ENCODE measurements around the gene KCNIP3.
"Not testable (repeated sequence)": the region's sequence is repeated elsewhere in the genome, so short reads cannot be mapped to it uniquely, and the experiment has no call there.

The KCNIP3 gene

GRCh38 chr2:95296880-95297487 lies at the start of gene KCNIP3:
KCNIP3 (plus strand) TSS chr2:95297347; CDS start chr2:95297439, 92 bp downstream.
- peak; percentile 23 to 83 for DNase-seq

GRCh38 chr2:95258271-95258670 lies 38.9 kb upstream of the KCNIP3 start:
- DNase-seq: no peak

DNA sequence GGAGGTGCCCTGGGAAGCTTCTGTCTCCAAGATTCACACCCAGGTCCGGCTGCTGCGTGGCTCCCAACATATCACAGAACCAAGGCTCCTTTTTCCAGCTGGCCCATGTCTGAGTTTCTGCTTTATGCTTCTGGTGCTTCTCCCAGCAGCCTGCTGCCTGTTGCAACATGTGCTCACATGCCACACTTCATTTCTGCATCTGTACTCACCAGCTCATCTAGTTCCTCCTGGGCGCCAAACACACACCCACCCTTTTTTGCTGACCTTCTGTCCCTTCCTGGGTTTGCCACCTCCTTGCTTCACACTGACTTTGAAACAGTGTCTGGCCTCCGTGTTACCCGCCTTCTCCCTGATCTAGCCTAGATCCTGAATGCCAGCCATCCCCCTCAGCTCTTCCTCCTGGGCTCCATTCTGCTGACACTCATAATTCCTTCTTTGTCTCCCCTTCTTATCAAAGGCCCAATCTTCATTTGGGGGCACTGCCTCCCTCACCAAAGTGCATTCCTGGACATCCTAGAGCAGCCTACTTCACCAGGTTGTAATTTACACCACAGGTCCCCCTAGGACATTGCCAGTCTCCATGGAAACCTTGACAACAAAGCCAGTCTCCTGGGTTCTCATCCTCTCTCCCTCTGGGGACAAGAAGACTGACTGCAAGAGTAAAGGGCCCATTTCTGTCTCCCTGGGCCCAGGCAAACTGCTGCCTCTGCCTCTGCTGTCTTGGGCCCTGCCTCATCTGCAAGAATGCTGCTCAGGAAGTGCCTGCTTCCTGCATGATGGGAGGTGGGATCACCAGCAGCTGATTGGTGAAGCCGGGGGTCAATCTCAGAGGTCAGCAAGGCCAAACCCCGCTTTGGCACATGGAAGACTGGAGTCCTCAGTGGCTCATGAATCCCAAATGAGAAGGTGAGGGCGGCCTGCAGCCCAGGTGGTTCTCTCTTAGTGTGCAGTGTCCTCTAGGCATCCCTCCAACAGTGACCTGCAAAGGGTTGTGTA lies 36.8 kb upstream of the KCNIP3 start:
- no peak for DNase-seq

- no peak for DNase-seq
Measured at GRCh38 chr2:95261602-95262001, 35.5 kb upstream of the KCNIP3 start.

DNA sequence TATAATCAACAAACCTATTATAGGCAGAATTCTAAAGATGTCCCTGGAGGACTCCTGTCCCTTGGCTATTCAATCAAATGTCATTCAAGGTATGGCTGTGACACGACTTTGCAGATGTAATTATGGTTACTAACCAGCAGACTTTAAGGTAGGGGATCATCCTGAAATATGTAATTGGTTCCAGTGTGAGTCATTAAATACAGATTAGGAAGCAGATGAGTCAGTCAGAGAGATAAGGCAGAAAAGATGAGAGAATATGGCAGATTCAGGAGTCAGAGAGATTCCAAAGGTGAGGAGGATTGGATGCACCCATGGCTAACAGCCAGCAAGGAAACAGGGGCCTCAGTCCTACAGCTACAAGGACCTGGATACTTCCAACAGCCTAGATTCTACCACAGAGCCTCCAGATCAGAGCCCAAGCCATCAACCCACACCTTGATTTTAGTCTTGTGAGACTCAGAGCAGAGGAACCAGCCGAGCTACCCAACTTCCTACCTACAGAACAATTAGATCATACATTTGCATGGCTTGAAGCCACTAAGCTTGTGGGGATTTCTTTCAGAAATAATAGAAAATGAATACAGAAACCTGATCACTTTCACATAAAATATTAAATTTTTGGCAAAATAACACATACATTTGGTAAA lies 34.1 kb upstream of the KCNIP3 start:
- no peak for DNase-seq

DNA sequence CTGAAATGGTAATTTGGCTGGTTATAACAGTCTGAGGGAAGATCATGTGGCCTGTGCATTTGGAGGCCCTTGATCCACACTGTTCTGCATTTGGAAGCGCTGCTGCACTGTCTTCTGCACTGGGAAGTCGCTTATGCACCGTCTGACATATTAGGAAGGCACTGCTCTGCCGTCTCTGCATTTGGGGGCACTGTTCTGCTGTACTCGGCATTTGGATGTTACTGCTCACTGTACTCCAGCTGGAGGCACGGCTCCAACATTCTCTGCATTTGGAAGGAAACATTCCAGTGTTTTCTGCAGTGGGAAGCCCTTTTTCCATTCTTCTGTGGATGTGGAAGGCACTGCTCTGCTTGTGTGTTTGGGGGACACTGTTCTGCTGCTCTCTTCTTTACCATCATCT lies 32.5 kb upstream of the KCNIP3 start:
- no peak for DNase-seq

DNA sequence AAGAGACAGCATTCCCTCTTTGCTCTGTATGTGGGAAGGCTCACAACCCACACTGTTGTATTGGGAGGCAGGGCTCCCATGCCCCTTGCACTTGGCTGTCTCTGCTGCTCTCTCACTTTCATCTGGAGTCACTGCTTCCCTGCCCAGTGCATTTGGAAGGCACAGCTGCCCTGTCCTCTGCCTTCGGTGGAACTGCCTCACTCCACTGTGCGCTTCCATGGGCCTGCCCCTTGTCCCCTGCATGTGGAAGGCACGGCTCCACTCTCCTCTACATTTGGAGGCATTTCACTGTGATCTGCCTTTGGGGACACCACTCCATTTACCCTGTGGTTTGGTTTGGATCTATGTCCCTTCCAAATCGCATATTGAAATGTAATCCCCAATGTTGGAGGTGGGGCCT lies 32.0 kb upstream of the KCNIP3 start:
- no peak for DNase-seq

GRCh38 chr2:95266781-95267430 lies 30.2 kb upstream of the KCNIP3 start:
- DNase-seq: no peak

- no peak for DNase-seq
Measured at GRCh38 chr2:95267458-95268210, 29.5 kb upstream of the KCNIP3 start.

DNA sequence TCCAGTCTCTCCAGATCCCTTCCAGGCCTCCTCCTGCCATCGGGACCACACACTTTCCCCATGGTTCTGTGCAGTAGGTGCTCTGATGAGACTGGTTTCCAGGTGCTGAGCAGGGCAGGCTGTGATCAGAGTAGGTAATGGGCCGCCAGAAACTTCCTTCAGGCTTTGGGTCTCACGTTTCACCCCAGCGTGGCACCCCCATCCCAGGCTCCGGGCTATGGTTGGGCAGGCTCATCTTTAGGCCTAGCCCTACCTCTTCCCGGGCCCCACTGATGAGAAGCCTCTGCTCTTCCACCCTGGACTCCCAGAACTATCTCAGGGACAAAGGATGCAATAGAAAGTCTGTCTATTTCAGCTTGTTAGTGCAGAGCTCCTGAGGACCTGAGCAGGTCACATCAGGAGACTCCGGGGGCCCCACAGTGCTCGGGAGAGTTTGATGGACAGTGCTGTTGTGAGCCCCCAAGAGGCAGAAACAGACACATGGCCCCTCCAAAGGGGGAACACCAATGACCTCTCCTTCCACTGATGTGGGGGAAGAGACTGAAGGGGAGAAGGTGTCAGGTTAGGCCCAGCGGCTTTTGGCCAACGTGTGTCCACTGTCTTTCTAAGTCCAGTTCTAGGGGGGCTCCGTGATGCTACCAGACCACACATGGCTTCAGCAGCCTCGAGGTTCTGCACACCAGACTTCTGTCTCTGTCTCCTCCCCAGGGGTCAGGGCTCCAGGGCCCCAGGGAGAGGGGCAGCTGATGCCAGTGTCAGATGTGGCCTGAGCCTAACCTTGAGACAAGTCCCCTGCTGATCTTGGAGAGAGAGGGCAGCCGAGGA lies 28.7 kb upstream of the KCNIP3 start:
- DNase-seq: no peak

GRCh38 chr2:95269036-95269680 lies 28.0 kb upstream of the KCNIP3 start:
- no peak for DNase-seq

GRCh38 chr2:95269745-95270144 lies 27.4 kb upstream of the KCNIP3 start:
- DNase-seq: not testable (repeated sequence)

GRCh38 chr2:95270541-95271081 lies 26.5 kb upstream of the KCNIP3 start:
- no peak for DNase-seq

- no peak for DNase-seq
Measured at GRCh38 chr2:95271381-95271971, 25.7 kb upstream of the KCNIP3 start.

DNA sequence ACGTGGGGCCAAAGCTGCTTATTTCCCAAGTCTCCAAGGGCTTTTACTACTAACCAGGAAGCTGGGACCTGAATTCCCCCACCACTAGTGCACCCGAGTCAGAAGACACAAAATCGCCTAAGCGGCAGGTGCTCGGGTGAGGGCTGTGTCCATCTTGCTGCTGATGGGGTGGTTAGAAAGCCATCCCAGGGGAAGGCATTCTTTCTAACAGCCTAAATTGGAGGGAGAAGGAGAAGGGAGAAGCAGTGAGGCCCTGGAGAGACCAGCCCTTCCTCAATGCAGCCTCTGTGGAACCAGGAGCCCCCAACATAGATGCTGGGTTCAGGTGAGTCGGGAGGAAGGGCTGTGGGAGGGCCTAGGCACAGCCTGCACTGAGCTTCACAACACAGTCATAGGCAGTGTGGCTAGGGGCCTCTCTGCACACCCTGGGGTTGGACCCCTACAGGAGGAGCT lies 24.8 kb upstream of the KCNIP3 start:
- DNase-seq: no peak

DNA sequence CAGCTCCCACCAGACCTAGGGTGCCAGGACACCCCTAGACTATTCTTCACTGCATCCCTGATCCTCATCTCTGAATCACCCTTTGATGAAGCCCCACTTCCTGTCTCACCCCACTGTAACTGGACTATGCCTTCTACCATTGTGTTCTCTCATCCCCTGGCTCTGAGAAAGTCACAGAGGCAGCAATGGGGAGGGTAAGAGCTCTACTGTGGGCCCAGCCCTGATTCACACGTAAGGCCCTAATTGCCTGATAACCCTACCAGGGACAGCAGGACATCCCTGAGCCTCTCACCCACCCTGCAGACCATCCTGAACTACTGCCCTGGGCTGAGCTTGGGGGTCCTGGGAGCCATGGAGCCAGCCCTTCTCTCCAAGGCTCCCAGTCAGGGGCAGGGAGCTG lies 24.4 kb upstream of the KCNIP3 start:
- DNase-seq: no peak

- peak in 1 of 2 experiments; percentile 40 for DNase-seq
Measured at GRCh38 chr2:95273566-95274290, 23.4 kb upstream of the KCNIP3 start.

DNA sequence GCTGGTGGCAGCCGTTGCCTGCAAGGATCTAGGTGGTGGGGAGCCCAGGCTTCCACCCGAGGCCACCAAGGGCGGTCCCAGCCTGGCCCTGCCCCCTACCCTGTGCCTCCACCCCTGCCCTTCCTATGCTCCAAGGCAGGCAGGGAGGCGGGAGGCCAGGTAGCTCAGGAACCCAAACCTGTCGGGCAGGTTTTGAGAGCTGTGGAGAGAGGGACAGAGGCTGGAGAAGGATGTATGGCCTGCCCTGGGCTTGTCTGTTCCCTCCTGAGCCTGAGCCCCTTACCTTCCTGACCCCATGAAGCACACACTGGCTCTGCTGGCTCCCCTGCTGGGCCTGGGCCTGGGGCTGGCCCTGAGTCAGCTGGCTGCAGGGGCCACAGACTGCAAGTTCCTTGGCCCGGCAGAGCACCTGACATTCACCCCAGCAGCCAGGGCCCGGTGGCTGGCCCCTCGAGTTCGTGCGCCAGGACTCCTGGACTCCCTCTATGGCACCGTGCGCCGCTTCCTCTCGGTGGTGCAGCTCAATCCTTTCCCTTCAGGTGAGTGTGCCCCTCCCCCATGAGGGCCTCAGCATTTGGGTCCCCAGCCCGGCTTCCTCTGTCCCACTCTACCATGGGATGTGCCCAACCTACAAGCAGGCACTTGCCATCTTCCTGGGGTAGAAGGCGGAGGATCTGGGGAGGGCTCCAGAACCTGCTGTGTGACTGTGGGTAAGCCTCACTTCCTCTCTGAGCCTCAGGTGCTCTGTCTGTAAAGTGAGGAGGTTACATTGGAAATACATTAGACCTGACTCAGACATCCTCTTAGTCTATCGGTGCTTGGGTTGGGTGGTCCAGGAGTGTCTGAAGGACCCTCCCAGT lies 22.6 kb upstream of the KCNIP3 start, which contains the start of gene PROM2:
Gene PROM2 (plus strand): TSS at position 159 of the 860 bp plus-strand sequence. CDS start 137 bp downstream, at position 296.
- DNase-seq: peak; percentile 89 to 97

Measured in NCI-H526 (cell line).